ENCODE data around the gene PRLR.

The PRLR gene

DNA sequence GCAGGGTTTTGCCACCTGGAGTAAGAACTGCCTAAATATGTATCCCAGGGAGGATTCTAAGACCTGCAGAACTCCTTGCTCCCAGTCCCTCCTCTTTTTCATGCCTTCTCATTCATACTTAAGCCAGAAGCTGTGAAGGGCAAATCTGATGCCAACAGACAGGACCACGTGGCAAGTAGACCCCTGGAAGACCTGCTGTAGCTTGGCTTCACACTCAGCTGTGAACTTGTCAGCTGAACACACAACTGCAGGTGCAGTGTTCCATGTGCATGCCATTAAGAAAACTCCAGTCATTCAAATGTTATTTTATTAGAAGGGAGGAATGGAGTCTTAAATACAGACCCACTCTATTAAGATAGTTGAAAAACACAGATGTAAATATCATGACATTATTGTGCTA is 103.3 kb downstream of the PRLR start:
- H3K4me3 ChIP-seq (ENCODE audit: low read depth, low read length) = no peak overlapping the region
- TF ChIP-seq, protein P1, sequence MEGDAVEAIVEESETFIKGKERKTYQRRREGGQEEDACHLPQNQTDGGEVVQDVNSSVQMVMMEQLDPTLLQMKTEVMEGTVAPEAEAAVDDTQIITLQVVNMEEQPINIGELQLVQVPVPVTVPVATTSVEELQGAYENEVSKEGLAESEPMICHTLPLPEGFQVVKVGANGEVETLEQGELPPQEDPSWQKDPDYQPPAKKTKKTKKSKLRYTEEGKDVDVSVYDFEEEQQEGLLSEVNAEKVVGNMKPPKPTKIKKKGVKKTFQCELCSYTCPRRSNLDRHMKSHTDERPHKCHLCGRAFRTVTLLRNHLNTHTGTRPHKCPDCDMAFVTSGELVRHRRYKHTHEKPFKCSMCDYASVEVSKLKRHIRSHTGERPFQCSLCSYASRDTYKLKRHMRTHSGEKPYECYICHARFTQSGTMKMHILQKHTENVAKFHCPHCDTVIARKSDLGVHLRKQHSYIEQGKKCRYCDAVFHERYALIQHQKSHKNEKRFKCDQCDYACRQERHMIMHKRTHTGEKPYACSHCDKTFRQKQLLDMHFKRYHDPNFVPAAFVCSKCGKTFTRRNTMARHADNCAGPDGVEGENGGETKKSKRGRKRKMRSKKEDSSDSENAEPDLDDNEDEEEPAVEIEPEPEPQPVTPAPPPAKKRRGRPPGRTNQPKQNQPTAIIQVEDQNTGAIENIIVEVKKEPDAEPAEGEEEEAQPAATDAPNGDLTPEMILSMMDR (IDR thresholded peaks at IDR 0.05; ENCODE audit: control insufficient read depth, extremely low read depth, insufficient read depth) = no peak
- DNase-seq (ENCODE audit: low read depth) = no peak

DNA sequence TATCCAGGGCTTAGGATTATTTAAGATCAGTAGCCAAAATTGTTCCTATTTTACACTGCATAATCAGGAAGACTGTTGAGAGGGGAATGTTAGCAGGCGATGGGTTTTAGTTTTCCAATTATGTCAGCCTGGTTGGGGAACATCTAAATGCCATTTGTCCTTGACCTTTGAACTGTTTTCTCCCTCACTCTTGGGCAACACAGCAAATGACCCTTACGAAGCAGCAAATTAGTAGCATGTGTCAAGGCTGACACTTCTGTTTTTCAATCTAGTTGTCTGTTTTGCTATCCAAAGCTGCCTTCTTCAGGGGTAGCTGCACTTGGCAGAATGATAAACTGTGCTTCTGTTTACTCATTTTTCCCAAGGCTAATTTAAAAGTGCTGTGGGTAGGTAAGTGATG is 104.5 kb downstream of the PRLR start:
- DNase-seq (ENCODE audit: low read depth) = no peak
- no peak overlapping the region for H3K4me3 ChIP-seq (ENCODE audit: low read depth, low read length)
- TF ChIP-seq, protein P1 (IDR thresholded peaks at IDR 0.05; ENCODE audit: control insufficient read depth, extremely low read depth, insufficient read depth) = no peak

DNA sequence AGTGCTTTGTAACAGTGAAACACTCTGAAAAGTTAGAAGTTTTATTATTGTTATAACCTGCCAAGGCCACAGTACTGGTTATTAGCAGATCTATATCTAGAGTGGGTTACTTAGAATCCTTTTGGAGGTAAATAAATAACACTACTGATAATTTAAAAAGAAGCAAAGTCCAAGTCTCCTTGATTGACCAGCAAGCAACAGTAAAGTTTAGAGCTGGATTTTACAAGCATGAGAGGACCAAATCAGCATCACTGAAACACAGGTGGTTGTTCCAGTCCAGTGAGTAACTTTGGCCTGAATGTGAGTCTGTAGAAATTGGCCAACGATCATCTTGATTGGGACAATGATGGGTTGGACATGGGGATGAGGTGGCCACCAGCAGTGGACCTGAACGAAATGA is 105.4 kb downstream of the PRLR start:
- DNase-seq (ENCODE audit: low read depth) = no peak
- TF ChIP-seq, protein P1 (IDR thresholded peaks at IDR 0.05; ENCODE audit: control insufficient read depth, extremely low read depth, insufficient read depth) = no peak
- H3K4me3 ChIP-seq (ENCODE audit: low read depth, low read length) = no peak overlapping the region

DNA sequence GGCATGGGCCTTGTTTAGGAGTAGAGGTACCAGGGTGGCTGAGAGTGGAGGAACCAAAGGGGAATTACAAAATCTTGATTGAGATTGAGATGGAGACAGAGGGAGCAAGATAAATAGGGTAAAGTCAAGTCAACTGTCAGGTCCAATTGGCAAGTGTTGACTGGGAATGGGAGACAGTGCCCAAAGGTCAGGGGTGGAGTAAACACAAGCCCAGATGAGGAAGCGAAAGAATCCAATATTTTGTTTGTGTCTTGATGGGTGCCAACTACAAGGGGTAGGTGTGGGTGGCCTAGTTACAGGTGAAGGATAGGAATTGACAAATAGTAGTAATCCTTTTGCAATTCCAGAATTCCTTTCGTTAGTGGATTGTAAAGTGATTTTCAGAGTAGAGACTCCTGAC is 107.5 kb downstream of the PRLR start:
- TF ChIP-seq, protein P1 (IDR thresholded peaks at IDR 0.05; ENCODE audit: control insufficient read depth, extremely low read depth, insufficient read depth) = no peak
- H3K4me3 ChIP-seq (ENCODE audit: low read depth, low read length) = no peak overlapping the region
- no peak for DNase-seq (ENCODE audit: low read depth)

GRCh38 chr5:35120715-35121114 is 109.6 kb downstream of the PRLR start:
- no peak for DNase-seq (ENCODE audit: low read depth)
- TF ChIP-seq, protein P1 (IDR thresholded peaks at IDR 0.05; ENCODE audit: control insufficient read depth, extremely low read depth, insufficient read depth) = no peak
- H3K4me3 ChIP-seq (ENCODE audit: low read depth, low read length) = no peak overlapping the region

GRCh38 chr5:35117967-35118366 is 112.3 kb downstream of the PRLR start:
- H3K4me3 ChIP-seq (ENCODE audit: low read depth, low read length) = no peak overlapping the region
- DNase-seq (ENCODE audit: low read depth) = no peak
- TF ChIP-seq, protein P1 (IDR thresholded peaks at IDR 0.05; ENCODE audit: control insufficient read depth, extremely low read depth, insufficient read depth) = no peak

GRCh38 chr5:35115920-35116319 is 114.4 kb downstream of the PRLR start:
- TF ChIP-seq, protein P1 (IDR thresholded peaks at IDR 0.05; ENCODE audit: control insufficient read depth, extremely low read depth, insufficient read depth) = no peak
- H3K4me3 ChIP-seq (ENCODE audit: low read depth, low read length) = no peak overlapping the region
- DNase-seq (ENCODE audit: low read depth) = no peak
